Myocyte (in vitro differentiated cells): Measurements from ENCODE around the gene SIGLEC9. TPM values are rescaled to one million over a fixed set of nuclear protein-coding genes. Genes with fewer than 3 reads are reported as not detected.

Experiments
- DNase-seq: peaks from one replicate; pipeline ENCODE4 v3.0.0-alpha.2; 2012; ENCODE audit warnings: low read depth
- polyA plus RNA-seq: library from polyadenylated mRNA; unstranded; fragments of >200 nt; gene quantifications from one replicate; pipeline ENCODE4 v1.2.1, GENCODE V29; 2012; ENCODE audit warnings: missing spikeins
- total RNA-seq: library from RNA; depleted of rRNA; stranded (reverse); fragments of >200 nt; gene quantifications from 2 replicates; pipeline ENCODE4 v1.2.3, GENCODE V29; 2014

Gene SIGLEC9
- not detected in 2 replicates for total RNA-seq
- not detected for polyA plus RNA-seq

DNA sequence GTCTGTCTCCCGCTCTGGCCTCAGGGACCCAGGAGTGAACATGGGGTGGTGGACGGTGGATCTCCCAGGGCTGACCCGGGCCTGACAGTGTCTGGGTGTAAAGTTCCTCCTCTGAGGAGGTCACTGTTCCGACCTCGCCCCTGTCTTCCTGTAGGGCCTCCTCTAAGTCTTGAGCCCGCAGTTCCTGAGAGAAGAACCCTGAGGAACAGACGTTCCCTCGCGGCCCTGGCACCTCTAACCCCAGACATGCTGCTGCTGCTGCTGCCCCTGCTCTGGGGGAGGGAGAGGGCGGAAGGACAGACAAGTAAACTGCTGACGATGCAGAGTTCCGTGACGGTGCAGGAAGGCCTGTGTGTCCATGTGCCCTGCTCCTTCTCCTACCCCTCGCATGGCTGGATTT lies at the start of gene SIGLEC9:
TSS of gene SIGLEC9 (plus strand) at position 178 of the 400 bp plus-strand sequence. CDS start at position 247, 69 bp downstream.
- no peak for DNase-seq

DNA sequence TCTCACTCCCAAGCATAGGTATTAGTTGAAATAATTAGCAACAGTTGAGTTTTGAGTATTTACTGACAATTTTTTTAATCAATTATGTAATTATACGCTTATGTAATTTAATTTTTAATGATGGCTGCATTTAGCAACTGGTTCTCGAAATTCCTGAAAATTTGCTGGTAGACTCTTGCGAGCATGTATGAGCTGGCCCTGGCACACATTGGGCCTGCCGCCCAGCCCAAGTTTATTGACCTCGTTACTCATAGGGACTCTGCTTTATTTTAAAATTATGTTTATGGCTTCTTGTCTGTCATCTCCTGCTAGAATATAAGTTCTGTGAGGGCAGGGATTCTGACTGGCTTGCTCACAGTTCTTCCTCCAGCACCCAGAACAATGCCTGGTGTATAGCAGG lies 48.7 kb upstream of the SIGLEC9 start:
- DNase-seq, result no peak

DNA sequence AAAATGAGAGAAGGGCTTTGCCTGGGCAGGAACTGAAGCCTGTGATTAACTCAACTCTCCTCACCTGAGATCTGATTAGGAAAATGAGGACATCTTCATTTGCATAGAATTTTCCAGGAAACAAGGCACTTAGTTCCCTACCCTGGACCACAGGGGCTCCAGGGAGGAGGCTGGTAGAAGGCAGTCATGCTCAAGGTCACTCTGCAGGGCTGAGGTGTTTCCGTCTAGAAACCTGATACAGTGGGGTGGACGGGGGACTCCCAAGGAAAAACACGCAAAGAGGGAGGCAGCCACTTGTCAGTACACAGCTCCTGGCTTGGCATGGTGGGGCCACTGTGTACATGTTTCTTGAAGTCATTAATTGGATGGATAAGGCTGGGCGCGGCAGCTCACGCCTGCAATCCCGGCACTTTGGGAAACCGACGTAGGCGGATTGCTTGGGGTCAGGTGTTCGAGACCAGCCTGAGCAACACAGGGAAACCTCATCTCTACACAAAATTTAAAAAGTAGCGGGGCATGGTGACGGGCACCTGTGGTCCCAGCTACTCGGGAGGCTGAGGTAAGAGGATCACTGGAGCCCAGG lies 48.0 kb upstream of the SIGLEC9 start:
- DNase-seq, result no peak

DNA sequence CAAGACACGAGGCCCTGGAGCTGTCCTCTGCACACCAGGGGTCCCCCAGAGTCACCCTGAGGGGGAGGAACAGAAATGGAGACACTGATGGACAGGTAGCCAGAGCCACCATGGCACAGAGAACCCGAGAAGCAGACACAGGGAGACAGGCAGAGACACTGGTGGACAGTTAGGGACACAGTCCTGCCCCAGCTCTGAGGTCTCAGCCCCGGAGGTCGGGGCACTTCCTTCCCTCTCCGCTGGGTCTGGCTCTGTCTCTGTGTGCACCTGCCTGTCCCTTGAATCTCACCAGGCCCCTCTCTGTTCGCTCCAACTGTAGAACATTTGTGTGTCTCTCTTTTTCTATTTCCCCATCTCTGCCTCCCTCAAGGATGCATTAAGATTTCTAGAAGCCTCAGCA lies 46.6 kb upstream of the SIGLEC9 start:
- DNase-seq, result no peak

DNA sequence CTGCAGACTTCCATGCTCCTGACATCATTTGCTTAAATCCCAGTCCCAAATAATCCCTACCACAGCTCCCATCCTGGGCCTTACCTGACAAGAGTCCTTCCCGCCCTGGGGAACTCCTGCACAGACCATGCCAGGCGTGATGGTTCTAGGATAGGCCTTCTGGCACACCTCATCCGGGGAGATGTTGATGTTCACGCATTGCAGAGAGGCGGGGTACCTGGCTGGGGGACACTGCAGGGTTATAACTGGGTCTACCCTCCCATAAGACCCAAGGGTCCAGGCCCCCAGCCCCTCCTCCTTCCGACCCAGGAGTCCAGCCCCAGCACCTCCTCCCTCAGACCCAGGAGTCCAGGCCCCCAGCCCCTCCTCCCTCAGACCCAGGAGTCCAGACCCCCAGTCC lies 46.0 kb upstream of the SIGLEC9 start:
- DNase-seq, result no peak

DNA sequence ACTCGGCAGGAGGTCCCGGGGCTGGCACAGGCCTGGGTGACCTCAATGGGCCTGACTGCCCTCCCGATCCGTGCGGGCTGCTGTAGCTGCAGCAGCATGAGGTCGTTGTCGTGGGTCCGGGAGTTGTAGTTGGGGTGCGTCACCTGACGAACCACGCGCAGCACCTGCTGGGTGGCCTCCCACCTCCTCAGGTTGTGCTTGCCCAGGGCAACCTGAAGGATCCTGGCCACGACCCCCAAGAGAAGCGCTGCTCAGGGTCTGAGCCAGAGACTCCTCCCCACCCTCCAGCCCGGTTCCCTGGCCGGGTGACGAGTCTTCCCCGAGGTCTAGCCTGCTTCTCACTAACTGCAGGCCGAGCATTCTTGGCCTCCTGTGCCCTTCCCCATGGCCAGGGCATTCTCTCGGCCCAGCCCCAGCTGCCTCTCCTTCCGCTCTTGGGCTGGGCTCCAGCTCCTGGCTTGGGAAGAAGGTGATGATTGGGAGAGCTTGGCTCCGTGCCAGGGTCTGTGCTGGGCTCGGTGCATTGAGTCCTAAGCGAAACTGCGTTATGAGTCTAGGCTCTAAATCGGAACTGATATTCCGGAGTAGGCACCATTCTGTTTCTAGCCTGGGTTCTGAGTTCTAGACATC lies 45.1 kb upstream of the SIGLEC9 start:
- DNase-seq, result no peak

DNA sequence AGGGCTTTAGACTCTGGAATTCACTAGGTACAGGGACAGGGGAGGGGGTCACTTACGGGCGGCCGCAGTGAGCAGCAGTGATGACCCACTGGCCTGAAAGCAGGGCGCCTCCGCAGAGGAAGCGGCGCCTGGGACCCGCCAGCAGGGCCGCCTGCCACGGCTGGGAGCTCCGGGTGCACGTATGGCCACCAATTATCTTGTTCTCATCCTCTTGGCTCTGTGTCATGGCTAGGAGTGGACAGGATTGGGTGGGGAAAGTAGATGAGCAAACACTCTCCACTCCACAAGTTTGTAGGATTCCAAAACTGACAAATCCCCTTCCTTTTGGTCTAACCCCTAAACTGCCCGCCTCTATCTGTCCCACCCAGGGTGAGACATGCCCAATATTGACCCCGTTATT lies 43.2 kb upstream of the SIGLEC9 start:
- no peak for DNase-seq

DNA sequence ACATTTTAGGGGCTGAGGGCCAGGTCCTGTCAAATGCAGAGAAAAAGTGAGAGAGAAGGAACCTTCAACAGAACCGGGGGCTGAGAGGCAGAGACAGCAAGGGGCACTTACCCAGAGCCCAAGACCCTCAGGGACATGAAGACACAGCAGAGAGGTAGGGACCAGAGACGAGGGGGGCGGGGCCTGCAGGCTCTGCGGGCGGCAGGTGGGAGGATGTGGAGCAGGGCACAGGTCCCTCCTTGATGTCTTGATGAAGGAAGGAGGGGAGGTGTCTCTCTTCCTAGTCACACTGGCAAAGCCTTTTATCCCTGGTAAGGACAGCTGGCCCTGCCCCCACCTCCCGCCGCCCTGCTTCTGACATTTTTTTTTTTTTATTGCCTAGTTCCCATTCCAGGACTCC lies 42.1 kb upstream of the SIGLEC9 start, which contains the start of gene KLK14:
TSS of gene KLK14 (minus strand) at position 277 of the 400 bp plus-strand sequence. CDS start at position 4, 273 bp downstream.
- DNase-seq, result no peak

DNA sequence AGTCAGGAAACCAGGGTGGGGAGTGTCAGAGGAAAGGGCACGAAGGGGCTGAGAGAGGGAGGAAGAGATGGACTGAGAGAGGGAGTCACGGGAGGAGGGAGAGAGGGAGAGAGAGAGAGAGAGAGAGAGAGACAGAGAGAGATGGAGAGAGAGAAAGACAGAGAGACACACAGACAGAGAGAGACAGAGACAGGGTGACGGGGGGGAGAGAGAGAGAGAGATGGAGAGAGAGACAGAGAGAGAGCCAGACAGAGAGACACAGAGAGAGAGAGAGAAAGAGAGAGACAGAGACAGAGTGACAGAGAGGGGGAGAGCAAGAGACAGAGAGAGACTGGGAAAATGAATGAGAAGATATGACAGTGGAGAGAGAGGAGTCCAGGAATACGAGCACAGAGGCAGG lies 41.5 kb upstream of the SIGLEC9 start:
- no peak for DNase-seq

DNA sequence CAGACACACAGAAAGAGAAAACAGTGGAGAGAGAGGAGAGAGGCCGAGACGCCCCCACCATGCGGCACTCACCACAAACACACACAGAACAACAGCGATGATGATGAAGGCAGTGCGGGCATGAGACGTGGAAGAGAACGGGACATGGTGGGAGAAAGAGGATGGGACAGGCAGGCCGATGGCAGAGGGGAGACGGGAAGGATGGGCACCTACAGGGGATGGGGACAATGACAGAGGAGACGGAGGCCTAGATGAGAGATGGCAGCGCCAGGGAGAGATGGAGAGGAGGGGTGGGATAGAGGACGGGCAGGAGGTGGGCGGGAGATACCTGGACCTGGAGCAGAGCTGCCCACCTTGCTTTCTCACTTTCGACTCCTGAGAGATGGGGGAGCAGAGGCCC lies 40.9 kb upstream of the SIGLEC9 start:
- no peak for DNase-seq

DNA sequence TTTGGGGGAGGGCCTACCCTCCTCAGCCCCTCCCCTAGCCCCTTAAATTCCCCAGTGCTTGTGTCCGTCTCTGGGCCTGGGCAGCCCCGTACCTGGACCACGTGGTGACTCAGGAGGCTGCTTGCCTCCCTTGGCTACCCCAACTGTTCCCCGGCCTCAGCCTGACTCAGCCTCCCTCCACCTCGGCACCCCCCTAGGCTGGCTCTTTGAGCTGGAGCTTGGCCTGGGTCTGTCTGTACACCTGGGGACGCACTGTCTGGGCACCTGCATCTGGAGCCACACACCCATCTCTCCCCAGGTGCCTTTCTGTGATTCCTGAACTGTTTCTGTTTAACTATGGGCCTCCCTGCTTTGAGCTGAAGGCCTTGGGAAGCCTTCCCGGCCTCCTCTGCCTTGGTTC lies 40.2 kb upstream of the SIGLEC9 start:
- no peak for DNase-seq

DNA sequence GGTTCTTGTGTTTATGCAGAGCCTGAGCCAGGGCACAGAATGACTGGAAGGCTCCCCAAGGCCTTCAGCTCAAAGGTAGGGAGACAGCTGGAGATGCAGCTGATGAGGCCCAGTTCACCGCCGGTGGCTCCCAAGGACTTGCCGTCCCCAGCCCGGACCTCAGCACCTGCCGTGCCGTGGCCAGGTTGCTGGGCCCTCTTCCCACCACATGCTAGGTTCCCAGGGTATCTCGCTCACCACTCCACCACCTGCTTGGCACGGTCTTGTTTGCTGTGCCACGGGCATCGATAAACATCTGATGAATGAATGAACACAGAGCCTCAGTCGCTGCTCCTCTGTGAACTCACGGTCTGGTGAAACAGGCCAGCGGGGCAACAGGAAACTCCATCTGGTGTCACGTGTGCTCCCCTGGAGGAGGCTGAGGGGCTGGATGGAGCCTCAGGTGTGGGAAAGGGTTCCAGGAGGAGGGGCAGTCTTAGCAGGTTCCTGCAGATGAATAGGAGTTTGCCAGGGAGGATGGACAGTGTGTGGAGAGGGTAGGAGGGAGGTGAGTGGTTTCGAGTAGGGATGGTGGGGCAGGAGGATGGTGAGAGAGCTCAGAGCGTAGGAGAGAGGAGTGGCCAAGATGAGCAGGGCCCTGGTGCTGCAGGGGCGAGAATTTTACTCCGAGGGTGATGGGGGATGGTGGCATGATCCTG lies 38.4 kb upstream of the SIGLEC9 start:
- DNase-seq, result no peak

DNA sequence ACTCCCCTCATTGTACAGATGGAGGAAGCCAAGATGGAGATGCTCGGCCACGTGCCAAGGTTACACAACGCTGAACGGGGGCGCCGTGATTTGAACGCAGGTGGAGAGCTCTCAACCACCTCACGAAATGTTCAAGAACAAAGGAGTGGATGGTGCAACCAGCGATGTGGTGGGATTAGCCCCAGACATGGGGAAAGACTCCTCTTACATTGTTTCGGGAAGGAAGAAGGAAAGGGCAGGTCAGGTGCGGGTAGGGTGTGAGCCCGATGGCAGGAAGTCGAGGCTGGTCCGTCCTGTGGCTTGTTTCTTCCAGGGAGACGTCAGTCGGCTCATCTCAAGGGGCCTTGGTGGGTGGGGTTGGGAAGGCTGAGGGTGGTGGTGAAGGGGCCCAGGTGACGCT lies 34.9 kb upstream of the SIGLEC9 start:
- no peak for DNase-seq

DNA sequence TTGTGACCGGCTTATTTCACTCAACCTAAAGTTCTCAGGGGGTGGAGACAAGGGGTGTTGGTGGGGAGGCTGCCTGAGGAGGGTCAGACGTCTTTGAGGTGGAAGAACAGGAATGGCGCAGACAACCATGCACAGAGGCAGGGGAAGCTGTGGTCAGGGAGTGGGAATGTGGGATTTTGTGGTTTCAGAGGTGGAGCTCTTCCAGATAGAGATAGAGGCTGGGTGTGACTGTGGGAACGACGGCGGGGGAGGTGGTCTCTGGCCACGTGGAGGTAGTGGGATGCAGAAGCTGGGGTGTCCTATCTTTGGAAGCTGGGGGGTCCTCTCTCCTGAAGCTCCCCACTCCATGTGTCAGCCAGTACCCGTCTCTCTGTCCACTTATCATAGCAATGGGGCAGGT lies 34.2 kb upstream of the SIGLEC9 start:
- peak; percentile 6 for DNase-seq

DNA sequence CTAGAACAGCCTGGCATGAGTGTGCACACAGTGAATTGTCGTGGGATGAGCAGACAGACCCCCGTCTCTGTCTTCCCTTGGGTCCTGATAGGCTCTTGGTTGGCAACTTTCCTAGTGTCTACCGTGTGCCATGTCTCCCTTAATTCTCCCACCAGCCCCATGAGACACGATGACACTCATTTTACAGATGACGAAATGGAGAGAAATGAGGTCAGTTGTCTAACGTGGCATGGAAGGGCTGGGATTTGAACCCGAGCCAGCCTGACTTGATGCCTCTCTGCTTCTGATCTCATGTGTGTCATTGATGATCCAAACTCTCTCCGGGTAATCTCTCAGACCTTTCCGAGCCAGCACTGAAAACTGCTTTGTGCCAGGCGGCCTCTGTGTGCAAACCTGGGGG lies 33.6 kb upstream of the SIGLEC9 start:
- DNase-seq, result no peak

DNA sequence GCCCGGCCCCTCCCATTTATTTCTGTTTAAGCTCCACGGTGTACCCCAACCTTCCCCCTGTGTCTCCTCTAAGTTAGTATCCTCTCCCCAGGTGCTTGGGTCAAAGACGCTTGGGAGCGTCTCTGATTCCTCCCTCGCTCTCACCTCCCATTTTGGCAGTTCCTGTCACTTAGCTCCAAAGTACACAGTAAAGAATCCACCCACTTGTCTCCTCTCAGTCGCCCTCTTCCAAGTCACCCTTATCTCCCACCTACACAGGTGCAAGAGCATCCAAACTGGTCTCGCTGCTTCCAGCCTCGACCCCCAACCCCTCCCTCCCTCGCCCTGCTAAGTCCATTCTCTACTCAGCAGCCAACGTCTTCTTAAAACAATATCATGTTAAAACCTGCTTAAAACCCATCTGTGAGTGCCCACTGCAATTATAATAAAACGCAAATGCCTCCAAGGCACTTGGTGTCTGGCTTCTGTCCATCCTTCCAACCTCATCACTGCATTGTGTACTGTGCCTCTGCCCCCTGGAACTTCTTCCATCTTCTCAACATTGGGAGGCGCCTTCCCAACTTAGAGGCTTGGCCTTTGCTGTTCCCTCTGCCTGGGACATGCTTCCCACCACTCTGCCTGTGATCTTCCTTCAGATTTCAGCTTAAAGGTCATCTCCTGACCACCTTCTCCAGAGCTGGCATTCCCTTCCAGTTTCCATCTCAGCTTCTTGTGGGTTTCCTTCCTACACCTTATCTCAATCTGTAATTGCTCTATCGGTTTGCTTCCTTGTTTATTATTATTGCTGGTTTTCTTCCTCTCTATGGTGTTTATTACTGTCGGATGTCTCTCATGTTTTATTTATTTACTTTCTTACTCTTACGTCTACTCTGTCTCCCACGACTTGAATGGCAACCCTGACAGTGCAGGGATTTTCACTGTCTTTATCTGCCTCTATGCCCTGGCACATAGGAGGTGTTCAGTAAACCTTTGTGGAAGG lies 32.5 kb upstream of the SIGLEC9 start:
- no peak for DNase-seq

DNA sequence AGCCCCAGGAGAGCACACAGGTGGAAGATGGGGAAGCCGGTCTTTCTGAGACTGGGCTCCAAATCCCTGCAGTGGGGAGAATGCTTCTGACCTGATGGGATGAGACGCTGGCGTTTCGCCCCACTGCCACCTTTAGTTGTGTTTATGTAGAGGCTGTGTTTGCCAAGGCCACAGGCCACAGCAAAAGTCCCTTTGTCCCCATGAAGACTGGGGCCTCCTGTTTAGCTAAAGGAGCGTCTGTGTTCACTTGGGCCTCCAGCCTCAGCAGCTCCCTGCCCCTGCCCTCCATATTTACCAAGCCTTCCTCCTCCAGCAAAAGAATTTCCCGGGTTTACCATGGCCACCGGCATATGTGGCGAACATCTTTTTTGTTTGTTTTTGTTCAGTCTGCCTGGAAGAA lies 31.6 kb upstream of the SIGLEC9 start:
- no peak for DNase-seq

DNA sequence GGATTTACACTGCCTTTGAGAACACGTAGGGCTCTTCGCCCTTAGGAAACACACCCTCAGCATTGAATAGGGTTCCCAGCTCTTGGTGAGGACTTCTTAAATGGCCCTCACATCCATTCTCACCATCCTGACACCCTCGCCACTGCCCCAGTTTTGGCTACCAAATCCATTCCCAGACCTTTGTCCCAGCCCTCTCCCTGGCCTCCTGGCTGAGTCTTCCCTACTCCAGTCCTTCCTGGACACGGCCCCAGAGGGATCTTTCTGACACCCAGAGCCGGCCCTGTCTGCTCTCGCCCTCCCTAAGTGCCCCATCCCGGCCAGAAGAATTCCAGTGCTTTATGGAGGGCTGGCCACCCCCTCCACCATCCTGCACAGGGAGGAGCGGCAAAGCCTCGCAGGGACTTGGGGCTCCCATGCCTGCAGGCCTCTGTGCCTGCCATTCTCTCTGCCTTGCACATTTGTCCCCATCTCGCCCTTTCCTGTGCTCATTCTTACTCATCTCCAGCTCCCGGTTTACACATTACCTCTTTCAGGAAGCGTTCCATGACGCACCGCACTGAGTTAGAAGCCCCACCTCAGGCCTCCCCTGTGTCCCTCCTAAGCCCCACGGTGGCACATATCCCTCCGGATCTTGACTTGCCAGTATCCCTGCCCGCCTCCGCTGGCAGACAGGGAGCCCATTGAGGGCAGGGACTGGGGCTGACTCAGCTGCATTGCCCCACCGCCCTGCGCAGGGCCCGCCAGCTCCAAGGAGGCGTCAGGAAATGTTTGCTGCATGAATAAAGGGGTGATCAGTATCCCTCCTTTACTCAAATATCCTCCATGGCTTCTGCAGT lies 31.0 kb upstream of the SIGLEC9 start:
- DNase-seq, result no peak

DNA sequence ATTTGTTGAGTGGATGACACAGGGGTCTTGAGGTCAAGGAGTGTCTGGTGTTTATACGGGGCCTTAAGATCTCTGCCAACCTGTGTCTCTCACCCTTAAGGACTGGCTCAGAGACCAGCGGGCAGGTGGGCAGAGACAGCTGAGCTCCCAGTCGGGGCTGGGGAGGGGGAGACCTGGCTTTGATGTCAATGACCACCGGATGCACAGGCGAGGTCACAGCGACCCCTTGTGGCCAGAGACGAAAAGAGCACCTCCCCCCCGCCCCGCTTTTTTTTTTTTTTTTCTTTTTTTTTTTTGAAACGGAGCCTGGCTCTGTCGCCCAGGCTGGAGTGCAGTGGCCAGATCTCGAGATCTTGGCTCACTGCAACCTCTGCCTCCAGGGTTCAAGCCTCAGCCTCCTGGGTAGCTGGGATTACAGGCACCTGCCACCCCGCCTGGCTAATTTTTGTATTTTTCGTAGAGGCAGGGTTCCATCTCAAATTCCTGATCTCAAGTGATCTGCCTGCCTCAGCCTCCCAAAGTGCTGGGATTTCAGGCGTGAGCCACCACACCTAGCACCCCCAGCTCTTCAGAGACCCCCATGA lies 29.9 kb upstream of the SIGLEC9 start:
- DNase-seq, result peak; percentile 22
